SIG-M5 treated with dmso at 0.1 percent for 504 hours (cell line): Measurements from ENCODE around the gene LARGE1.

Experiments
- DNase-seq: peaks from one replicate; lab custom pipeline; 2025; ENCODE audit not compliant: unreplicated experiment; lab: John Stamatoyannopoulos, UW

The LARGE1 gene

DNA sequence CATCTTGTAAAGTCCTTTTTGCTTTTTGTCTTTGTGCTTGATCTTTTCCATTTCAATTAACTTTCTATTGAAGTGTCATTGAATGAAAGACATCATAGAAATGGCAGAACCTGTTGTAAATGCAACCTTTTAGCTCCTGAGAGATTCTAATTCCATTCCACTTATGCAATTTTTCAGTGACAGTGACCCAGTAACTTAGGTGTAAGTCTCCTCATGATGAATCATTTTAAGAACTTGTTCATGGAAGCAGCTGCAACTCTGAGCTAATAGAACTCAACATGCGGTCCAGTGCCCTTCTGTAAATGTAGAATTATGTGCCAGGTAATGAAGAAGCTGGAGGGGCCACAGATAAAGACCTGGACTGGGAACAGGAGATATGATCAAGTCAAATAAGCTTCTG is 463.8 kb downstream of the LARGE1 start:
- DNase-seq: no peak

DNA sequence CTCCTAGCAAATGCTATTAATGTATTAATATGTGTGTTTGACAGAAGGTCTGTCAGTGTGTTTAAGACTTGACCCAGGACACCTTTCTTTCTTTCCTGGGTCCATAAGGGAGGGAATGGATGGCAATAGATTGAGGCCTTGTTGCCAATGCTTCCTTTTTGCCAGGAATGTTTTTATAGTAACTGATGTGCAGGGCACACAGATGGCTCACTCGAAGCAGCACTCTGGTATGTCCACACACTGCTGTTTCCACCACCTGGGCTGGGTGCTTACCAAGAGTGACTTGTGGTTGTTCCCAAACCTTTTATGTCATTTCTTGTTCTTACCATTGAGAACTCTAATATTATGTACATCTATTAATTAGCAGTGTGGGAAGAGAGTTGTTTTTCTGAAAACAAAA is 465.2 kb downstream of the LARGE1 start:
- DNase-seq: no peak

GRCh38 chr22:33451866-33452469 is 468.3 kb downstream of the LARGE1 start:
- DNase-seq: no peak

- no peak for DNase-seq
These were observed 469.5 kb downstream of the LARGE1 start for GRCh38 chr22:33450756-33451155.

DNA sequence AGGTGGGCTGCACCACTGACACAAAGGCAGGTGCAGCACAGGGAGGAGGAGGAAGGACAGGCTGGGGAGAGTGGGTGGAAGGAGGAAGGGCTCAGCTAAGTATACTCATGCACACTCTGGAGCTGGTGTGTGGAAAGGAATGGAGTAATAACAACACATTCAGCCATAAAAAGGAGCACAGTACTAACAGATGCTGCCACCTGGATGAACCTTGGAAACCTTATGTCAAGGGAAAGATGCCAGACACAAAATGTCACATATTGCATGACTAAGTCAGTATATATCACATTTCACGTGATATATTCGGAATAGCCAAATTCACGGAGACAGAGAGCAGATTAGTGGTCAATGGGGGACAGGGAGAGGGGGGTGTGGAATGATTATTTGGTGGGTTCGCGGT is 472.5 kb downstream of the LARGE1 start:
- DNase-seq: no peak

- DNase-seq: no peak
These were observed 476.6 kb downstream of the LARGE1 start for GRCh38 chr22:33443683-33444082.

DNA sequence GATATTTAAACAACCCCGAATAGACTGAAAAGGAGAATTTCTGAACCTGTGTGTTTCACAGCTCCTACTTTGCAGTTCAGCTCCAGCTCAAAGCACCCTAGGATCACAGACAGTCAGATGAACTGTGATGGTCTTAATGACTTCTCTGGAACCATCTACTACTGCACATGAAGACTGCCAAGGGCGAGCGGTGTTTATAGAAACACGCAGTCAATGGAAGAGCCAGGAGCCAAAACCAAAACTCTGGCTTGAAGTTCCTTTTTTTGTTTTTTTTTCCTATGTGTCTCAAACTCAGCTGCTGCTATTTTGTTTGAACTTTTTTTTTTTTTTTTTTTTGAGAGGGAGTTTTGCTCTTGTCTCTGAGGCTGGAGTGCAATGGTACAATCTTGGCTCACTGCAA is 479.5 kb downstream of the LARGE1 start:
- DNase-seq: no peak

GRCh38 chr22:33438273-33438672 is 482.0 kb downstream of the LARGE1 start:
- no peak for DNase-seq

- DNase-seq: no peak
These were observed 489.0 kb downstream of the LARGE1 start for GRCh38 chr22:33431300-33431699.

GRCh38 chr22:33429281-33429680 is 491.0 kb downstream of the LARGE1 start:
- no peak for DNase-seq

DNA sequence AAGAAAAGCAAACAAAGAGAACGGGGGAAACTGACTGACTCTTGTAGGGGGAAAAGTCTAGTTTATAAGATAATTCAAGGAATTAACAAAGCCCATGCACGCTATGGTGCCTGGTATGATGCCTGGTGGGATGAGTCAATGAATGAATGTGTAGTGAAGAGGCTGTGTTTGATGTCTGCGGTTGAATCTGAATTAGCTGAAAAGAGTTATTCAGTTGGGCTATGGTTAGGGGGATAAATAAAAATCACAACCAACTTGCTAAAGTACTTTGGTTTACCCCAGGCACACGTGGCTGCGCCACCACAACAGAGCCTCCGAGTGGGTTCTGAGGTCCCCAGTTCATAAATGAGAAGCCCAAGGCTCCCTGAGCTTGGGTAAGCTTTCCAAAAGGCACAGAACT is 492.8 kb downstream of the LARGE1 start:
- DNase-seq: no peak

DNA sequence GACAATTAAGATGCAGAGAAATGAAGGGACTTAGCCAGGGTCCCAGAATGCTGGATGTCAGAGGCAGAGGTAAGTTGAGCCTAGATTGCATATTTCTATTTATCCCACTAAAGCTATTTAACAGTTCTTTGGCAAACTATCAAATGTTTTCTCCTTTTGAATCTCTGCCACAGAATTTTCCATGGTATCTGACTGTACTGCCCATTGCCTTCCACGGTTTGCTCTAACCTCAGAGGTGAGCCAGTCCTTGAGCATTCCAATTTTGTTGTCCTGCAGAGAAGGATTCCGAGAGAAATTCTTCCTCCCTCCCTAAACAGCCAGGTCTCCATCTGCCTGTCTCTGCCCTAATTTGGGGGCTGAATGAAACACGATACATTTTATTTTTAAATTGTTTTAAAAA is 493.8 kb downstream of the LARGE1 start:
- DNase-seq: no peak

GRCh38 chr22:33421859-33422258 is 498.4 kb downstream of the LARGE1 start:
- DNase-seq: no peak

- no peak for DNase-seq
These were observed 501.8 kb downstream of the LARGE1 start for GRCh38 chr22:33418484-33418883.

GRCh38 chr22:33415401-33415800 is 504.9 kb downstream of the LARGE1 start:
- DNase-seq: no peak

DNA sequence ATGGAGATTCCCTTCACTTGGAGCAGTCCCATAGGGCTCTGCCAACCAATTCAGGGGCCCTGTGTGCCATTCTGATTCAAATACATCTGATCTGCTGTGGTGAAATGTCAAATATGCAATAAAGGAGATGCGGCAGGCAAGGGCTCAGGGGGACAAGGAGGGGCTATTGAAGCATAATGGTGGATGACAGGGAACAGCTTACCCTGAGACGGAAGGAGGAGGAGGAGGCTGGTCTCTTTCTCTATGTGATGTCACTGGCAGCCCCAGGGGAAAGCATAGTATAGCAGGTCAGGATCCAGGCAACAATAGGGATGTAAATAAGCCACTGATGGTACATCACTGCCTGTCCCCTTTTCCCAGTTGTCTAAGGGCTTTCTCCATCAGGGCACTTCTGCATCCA is 511.2 kb downstream of the LARGE1 start:
- no peak for DNase-seq

DNA sequence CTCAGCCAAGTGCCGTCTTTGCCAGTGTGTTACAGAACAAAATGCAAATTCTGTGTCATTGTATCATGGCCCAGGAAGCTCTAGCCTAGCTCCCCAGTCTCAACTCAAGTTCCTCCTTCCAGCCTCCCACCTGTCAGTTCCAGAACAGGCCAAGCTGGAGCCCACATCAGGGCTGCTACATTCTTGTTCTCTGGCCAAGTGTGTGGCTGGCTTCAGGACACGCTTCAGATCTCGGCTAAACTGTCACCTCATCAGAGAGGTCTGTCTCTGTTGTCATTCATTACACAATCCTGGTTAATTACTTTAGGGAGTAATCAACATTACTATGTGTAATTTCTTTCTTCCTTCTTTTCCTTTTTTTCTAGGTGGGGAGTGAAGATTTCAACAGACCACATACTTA is 515.1 kb downstream of the LARGE1 start:
- DNase-seq: no peak

GRCh38 chr22:33404723-33405122 is 515.6 kb downstream of the LARGE1 start:
- no peak for DNase-seq

GRCh38 chr22:33402325-33402724 is 518.0 kb downstream of the LARGE1 start:
- DNase-seq: no peak

GRCh38 chr22:33401291-33401690 is 519.0 kb downstream of the LARGE1 start:
- DNase-seq: no peak

GRCh38 chr22:33400891-33401290 is 519.4 kb downstream of the LARGE1 start:
- no peak for DNase-seq

GRCh38 chr22:33400061-33400840 is 520.0 kb downstream of the LARGE1 start:
- DNase-seq: no peak

DNA sequence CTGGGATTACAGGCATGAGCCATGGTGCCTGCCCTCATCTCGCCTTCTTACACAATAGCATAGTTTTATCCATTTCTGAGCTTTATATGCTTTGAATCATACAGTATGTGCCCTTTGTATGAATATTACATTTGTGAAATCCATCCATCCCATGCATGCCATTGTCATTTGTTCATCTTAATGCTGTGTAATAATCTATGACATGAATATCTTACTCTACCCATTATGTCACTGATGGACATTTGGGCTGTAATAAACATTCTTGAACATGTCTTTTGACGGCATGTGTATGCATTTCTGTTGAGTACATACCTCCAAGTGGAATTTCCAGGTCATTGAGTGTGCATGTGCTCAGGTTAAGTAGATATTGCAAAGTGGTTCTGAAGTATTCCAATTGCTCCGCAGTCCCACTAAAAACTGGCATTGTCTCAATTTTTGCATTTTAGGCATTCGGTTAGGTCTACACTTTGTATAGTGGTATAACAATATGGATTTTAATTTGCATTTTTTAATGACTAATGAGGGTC is 522.8 kb downstream of the LARGE1 start:
- DNase-seq: no peak
